22Rv1 (cell line): ENCODE measurements around the gene FOXP4.

ENCODE experiments used
- H3K27ac ChIP-seq: fragments of 450-650 bp; 2 replicates; pipeline ENCODE4 v1.5.1; 2017
- ZFX ChIP-seq: fragments of 450-650 bp; IDR thresholded peaks from 2 replicates; pipeline ENCODE4 v1.6.1; 2017; ENCODE audit warnings: antibody characterized with exemption, borderline replicate concordance
- TF ChIP-seq, protein P1 (sequence below): fragments of 450-650 bp; IDR thresholded peaks from 2 replicates; pipeline ENCODE4 v1.5.1; 2017; ENCODE audit warnings: mild to moderate bottlenecking

FOXP4 gene

DNA sequence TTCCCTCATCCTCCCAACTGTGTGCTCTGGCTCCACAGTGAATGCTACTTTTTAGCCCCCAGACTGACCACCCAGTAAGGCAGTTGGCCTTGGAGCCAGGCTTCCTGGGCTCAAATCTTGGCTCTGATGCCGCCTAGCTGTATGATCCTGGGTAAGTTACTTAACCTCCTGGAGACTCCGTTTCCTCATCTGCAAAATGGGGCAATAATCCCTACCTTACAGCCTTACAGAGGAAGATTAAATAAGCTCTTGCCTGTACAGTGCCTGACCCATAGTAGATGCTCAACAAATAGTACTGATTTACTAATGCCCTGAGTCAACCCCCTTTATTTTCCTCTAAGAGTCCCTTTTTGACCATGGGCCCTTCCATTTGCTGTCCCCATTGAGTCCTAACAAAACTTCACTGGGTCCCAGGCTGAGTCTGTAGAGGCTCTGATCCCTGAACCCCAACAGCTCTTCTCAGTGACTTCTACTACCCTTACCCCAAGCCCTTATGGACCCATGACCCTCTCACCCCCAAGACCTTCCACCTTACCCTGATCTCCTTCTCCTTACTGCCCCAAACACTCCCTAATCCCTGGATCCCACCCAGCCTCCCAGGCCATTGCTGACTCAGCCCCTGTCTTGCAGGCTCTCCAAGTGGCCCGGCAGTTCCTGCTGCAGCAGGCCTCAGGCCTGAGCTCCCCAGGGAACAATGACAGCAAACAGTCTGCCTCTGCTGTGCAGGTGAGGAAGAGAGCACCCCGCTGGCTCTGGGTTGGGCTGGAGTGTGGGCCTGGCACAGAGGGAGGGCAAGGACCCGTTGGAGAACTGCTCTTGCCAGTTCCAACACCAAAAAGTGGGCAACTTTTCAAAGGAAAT lies 31.4 kb downstream of the FOXP4 start:
- H3K27ac ChIP-seq: no peak overlapping the region
- TF ChIP-seq, protein P1, sequence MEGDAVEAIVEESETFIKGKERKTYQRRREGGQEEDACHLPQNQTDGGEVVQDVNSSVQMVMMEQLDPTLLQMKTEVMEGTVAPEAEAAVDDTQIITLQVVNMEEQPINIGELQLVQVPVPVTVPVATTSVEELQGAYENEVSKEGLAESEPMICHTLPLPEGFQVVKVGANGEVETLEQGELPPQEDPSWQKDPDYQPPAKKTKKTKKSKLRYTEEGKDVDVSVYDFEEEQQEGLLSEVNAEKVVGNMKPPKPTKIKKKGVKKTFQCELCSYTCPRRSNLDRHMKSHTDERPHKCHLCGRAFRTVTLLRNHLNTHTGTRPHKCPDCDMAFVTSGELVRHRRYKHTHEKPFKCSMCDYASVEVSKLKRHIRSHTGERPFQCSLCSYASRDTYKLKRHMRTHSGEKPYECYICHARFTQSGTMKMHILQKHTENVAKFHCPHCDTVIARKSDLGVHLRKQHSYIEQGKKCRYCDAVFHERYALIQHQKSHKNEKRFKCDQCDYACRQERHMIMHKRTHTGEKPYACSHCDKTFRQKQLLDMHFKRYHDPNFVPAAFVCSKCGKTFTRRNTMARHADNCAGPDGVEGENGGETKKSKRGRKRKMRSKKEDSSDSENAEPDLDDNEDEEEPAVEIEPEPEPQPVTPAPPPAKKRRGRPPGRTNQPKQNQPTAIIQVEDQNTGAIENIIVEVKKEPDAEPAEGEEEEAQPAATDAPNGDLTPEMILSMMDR: no peak
- no peak for TF ChIP-seq ZFX

DNA sequence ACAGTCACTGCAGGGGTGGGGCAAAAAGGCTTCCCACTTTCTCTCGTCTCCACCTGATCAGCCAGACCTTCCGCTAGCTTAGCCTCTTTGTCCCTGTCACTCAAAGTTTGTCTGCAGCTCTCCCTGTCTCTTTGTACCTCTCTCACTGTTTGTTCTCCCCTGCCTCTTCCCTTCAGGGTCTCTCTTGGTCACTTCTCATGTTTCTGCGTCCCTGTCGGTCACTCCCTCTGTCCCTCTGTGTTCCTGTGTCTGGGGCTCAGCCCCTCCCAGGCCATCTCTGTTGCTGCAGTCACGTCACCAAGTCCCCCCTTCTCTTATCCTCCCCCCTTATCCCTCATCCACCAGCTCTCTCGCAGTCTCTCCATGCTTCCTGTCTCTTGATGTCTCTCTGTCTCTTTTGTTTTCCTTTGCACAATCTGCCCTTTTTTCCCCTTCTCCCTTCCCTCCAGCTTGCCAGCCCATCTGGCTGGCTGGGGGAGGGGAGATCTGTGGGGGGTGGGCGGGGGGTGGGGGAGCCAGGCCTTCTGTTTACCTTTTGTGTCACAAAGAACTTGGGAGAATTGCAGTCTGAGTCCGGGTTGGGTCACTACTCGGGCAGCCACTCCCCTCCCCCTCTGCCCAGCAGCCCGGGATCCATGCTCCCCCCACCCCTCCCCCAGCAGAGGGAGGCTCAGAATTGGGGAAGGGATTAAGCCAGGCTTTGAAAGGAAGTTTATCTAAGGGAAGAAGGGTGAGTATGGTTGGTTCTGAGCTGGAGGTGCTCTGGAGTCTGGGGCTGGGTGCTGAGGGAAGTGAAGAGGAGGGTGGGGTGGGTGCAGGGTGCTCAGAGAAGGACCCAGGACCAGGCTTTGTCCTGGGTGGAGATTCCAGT lies 32.3 kb downstream of the FOXP4 start:
- TF ChIP-seq, protein P1: no peak
- TF ChIP-seq ZFX: no peak
- no peak overlapping the region for H3K27ac ChIP-seq

DNA sequence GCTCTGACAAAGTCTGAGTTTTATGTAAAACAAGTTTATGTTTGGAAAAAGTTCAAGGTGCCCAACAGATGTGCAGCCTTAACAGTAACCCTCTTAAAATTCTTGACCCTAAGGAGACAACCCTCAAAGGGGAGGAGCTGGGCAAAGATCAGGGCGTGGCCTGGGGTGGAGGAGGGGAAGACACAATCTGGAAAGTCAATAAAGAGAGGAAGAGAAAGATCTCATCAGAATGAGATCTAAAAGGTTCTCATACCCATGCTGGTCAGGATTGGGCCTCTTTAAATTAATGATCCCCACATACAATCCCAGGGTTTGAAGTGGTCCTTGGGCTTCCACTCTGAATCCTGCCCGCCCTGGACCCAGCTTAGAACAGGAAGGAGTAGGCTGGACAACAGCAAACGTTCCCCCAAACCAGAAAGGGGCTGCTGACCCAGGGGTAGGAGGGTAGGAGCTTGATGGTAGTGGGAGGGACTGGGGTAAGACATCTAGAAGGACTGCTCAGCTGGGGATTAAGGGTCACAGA lies 33.0 kb downstream of the FOXP4 start:
- TF ChIP-seq ZFX: no peak
- TF ChIP-seq, protein P1: no peak
- H3K27ac ChIP-seq: no peak overlapping the region

DNA sequence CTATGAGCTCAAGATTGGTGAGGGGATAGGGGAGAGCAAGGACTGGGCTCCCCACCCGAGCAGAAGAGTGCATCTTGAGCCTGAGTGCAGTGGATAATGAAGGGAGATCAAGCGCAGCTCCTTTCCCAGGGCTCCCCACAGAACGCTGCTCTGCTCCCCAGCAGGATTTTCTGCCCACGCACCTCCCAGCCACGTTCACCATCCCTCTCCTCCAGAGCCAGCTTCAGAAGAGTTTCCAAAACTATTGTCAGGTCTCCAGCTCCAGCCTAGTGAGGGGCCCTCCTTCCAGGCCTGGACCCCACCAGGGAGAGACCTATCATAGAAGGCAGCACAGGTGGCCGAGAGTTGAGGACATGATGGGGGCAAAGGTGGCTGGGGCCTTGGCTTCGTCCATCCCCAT lies 34.5 kb downstream of the FOXP4 start:
- no peak overlapping the region for H3K27ac ChIP-seq
- no peak for TF ChIP-seq ZFX

DNA sequence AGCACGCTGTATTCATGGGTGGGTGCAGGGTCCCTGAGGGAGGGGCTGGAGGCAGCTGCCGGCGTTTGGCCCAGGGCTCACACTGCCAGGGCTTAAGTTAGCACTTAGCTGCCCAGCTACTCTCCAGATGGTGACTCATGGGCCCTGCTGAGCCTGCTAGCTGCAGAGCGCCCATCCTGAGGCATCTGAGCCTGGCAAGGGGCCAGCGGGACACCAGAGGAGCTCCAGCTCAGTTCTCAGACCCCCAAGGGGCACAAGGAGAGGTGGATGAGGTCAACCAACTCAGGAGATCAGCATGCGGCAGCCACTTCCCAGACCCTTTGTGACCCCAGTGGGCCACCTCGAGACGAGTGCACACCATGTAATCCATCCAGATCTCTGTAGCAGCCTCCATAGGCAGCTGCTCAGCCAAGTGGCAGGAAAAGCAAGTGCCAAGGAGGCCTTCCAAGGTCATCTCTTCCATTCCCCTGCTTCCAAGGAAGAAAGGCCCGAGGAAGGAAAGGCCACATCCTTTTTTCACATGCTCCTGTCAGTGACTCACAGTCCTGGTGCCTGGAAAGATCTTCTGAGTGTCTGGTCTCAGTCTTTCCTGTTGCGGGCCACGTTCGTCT lies 35.3 kb downstream of the FOXP4 start:
- no peak overlapping the region for H3K27ac ChIP-seq
- TF ChIP-seq, protein P1: no peak

DNA sequence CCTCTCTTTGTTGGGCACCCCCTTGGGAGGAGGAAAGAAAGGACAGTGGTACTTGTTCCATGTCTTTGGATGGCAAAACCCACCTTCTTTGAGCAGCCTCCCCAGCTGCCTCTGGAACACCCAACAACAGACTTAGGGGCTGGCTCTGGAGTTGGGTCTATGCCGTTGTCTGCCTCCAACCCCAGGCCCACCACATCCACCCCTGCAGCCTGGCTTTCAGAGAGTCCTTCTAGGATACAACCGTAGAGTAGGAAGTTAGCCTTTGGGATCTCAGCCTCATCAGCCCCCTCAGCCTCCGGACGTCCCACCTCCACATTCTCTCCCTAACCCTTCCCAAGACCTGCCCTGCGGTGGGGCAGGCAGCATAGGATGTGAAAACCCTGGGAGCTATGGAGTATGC lies 36.4 kb downstream of the FOXP4 start:
- H3K27ac ChIP-seq: no peak overlapping the region
- TF ChIP-seq, protein P1: no peak
- TF ChIP-seq ZFX: no peak

DNA sequence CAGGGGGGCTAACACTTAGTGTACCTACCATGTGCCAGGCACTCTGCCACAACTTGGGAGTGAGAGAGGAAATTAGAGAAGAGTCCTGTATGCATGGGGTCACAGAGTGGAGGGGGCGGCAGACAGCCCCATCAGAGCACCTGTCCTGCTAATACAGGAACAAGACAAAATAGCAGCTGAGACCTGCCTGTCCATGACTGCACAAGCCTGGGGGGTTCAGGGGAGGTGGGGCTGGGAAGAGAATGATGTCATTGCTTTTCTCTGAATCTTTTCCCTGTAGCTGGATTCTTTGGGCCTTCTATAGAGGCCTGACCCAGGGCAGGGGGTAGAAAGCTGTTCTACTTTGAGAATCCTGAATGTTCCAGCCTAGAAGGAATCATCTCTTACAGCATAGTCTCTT lies 37.4 kb downstream of the FOXP4 start:
- TF ChIP-seq, protein P1: no peak
- no peak for TF ChIP-seq ZFX
- H3K27ac ChIP-seq: no peak overlapping the region
